B cell (primary cell): ENCODE measurements around the gene TMEM150C. TPM values are rescaled to one million over a fixed set of nuclear protein-coding genes. Genes with fewer than 3 reads are reported as not detected.

Source experiments
- ATAC-seq: fragments of 200-7000 bp; cut with Tn5 transposase; one replicate; pipeline ENCODE4 v1.10.0; 2021; ENCODE audit warnings: low read depth, mild to moderate bottlenecking, moderate number of reproducible peaks, moderate library complexity
- CTCF ChIA-PET: fragments of 350-600 bp; sonication (Branson Sonifier 250); formaldehyde crosslinking; loops from one replicate; lab custom pipeline; 2021; ENCODE audit warnings: antibody characterized with exemption, inconsistent platforms; lab: Charles Lee
- POLR2A ChIA-PET: fragments of 350-600 bp; sonication (Branson Sonifier 250); formaldehyde crosslinking; loops from one replicate; lab custom pipeline; 2021; ENCODE audit warnings: antibody characterized with exemption; lab: Charles Lee
- DNase-seq: peaks from one replicate; pipeline ENCODE4 v3.0.0; 2013
- H2AFZ ChIP-seq: 2 replicates; pipeline ENCODE4 v1.6.1; 2012; ENCODE audit warnings: mild to moderate bottlenecking, low read depth, low read length; ENCODE audit not compliant: insufficient read depth, poor library complexity, severe bottlenecking
- H3K27ac ChIP-seq, 2 donors: 1 replicate in 1 of 2; 2 replicates in 1 of 2; pipeline ENCODE4 v1.5.1; 2012 to 2013; ENCODE audit warnings: low read length in 2 of 2, mild to moderate bottlenecking in 2 of 2, moderate library complexity in 1 of 2
- H3K27me3 ChIP-seq, 4 experiments: fragments of 200-600 bp in 1 of 4; sonication (generic) in 1 of 4; replicated peaks in 1 of 4; 1 replicate in 2 of 4; 2 replicates in 2 of 4; pipeline versions ENCODE4 v1.6.1 to v1.7.0; 2013 to 2016; ENCODE audit warnings: low read length in 3 of 4, mild to moderate bottlenecking in 2 of 4, mixed read lengths in 1 of 4, moderate library complexity in 1 of 4; ENCODE audit not compliant: insufficient read depth in 4 of 4, control insufficient read depth in 3 of 4; ENCODE audit errors: control extremely low read depth in 1 of 4
- H3K36me3 ChIP-seq, 2 experiments: replicated peaks in 1 of 2; 1 replicate in 1 of 2; 2 replicates in 1 of 2; pipeline versions ENCODE4 v1.6.1 to v1.7.1; 2013; ENCODE audit warnings: low read length in 1 of 2; ENCODE audit not compliant: insufficient read depth in 2 of 2, control insufficient read depth in 1 of 2; ENCODE audit errors: control extremely low read depth in 1 of 2, extremely low read depth in 1 of 2
- H3K4me1 ChIP-seq, 2 donors: fragments of 200-600 bp in 1 of 2; sonication (generic) in 1 of 2; 1 replicate in 1 of 2; 2 replicates in 1 of 2; pipeline versions ENCODE4 v1.5.1 to v1.6.1; 2013 to 2017; ENCODE audit warnings: low read length in 2 of 2; ENCODE audit not compliant: control insufficient read depth in 2 of 2, insufficient read depth in 2 of 2
- H3K4me2 ChIP-seq: replicated peaks from 2 replicates; pipeline ENCODE3; 2012; ENCODE audit warnings: mild to moderate bottlenecking, low read depth, low read length; ENCODE audit not compliant: poor library complexity, severe bottlenecking
- H3K4me3 ChIP-seq, 5 experiments: fragments of 200-600 bp in 1 of 5; sonication (generic) in 1 of 5; 1 replicate in 3 of 5; 2 replicates in 2 of 5; pipeline versions ENCODE4 v1.5.1 to v1.7.0; 2011 to 2016; ENCODE audit warnings: low read length in 4 of 5, mild to moderate bottlenecking in 4 of 5, low read depth in 2 of 5, control low read depth in 1 of 5, moderate library complexity in 1 of 5; ENCODE audit not compliant: insufficient read depth in 1 of 5; ENCODE audit errors: control extremely low read depth in 1 of 5, extremely low read depth in 1 of 5
- H3K79me2 ChIP-seq: fragments of 200-600 bp; sonication (generic); one replicate; pipeline ENCODE4 v1.6.0; 2016; ENCODE audit warnings: low read length; ENCODE audit not compliant: control insufficient read depth, insufficient read depth
- H3K9ac ChIP-seq: fragments of 200-600 bp; sonication (generic); 2 replicates; pipeline ENCODE4 v1.6.1; 2017; ENCODE audit warnings: mild to moderate bottlenecking, low read length, moderate library complexity
- H3K9me3 ChIP-seq, 3 donors: one replicate each; pipeline versions ENCODE4 v1.6.1 to v1.7.1; 2013; ENCODE audit warnings: low read length in 2 of 3; ENCODE audit not compliant: control insufficient read depth in 2 of 3, insufficient read depth in 1 of 3; ENCODE audit errors: control extremely low read depth in 1 of 3
- H4K20me1 ChIP-seq: 2 replicates; pipeline ENCODE4 v1.6.0; 2012; ENCODE audit warnings: mild to moderate bottlenecking, low read length; ENCODE audit not compliant: insufficient read depth, control insufficient read depth, poor library complexity, severe bottlenecking
- H3K27ac Mint-ChIP-seq: one replicate; pipeline ENCODE4 v1.8.0; 2021; ENCODE audit warnings: mixed read lengths
- H3K27me3 Mint-ChIP-seq: one replicate; pipeline ENCODE4 v1.8.0; 2021; ENCODE audit warnings: mixed read lengths
- H3K4me1 Mint-ChIP-seq: one replicate; pipeline ENCODE4 v1.8.0; 2021; ENCODE audit warnings: mixed read lengths
- H3K4me3 Mint-ChIP-seq: one replicate; pipeline ENCODE4 v1.8.0; 2021; ENCODE audit warnings: mixed read lengths
- H3K9me3 Mint-ChIP-seq: one replicate; pipeline ENCODE4 v1.8.0; 2022; ENCODE audit warnings: mixed read lengths; ENCODE audit not compliant: insufficient read depth
- CTCF ChIP-seq: fragments of 200-600 bp; IDR thresholded peaks from one replicate; pipeline ENCODE4 v1.8.0; 2022; ENCODE audit warnings: antibody characterized with exemption, mild to moderate bottlenecking
- EZH2 ChIP-seq: IDR thresholded peaks from 2 replicates; pipeline ENCODE4 v1.6.1; 2012; ENCODE audit warnings: borderline replicate concordance, low read depth, mild to moderate bottlenecking, moderate library complexity, low read length; ENCODE audit not compliant: insufficient read depth, poor library complexity, severe bottlenecking
- WGBS: methylation state at CpG from one replicate; pipeline ENCODE4 v1.1.5; 2013; ENCODE audit warnings: missing lambda C conversion rate; ENCODE audit not compliant: insufficient coverage; 5-methylcytosine and 5-hydroxymethylcytosine counted together
- intact Hi-C: fragments of 100-400 bp; cut with micrococcal nuclease; formaldehyde crosslinking; loops from one replicate; pipeline ENCODE4 v1.10.0; 2022
- polyA plus RNA-seq: library from polyadenylated mRNA; depleted of rRNA; stranded (reverse); fragments of >200 nt; gene quantifications from 2 replicates; pipeline ENCODE4 v1.2.3, GENCODE V29; 2012
- total RNA-seq, 2 donors: library from RNA; stranded (reverse); fragments of 120-200 nt in 1 of 2; gene quantifications; 1 replicate in 1 of 2; 2 replicates in 1 of 2; pipeline versions ENCODE4 v1.2.3 to v1.2.4, GENCODE V29; 2013 to 2022

TMEM150C gene
- total and polyA plus RNA-seq, 2 donors (not counting 1 experiment from before 2014, with no cell fraction given) = 0.04 TPM; not detected in 1

- no peak for DNase-seq
- WGBS = no CpG with 5 or more reads among the region's 1 CpG
- no peak overlapping the region for H3K27ac Mint-ChIP-seq
- ATAC-seq = no peak
- no peak overlapping the region for H3K9ac ChIP-seq
- no peak overlapping the region for H3K4me3 ChIP-seq
- H3K79me2 ChIP-seq = no peaks in the 10 kb centered on the region
- no peak for TF ChIP-seq CTCF
- TF ChIP-seq EZH2 = no peak
- no peaks in the 10 kb centered on the region for H3K27me3 ChIP-seq
- peaks cover 0 to 8% (median 0%) of the 10 kb centered on the region in 3 donors for H3K9me3 ChIP-seq
- H3K4me1 Mint-ChIP-seq = no peaks in the 10 kb centered on the region
- H3K27me3 Mint-ChIP-seq = no peaks in the 10 kb centered on the region
- H2AFZ ChIP-seq = no peak overlapping the region
- intact Hi-C loops = no loop called here
- no peak overlapping the region for H3K4me2 ChIP-seq
- POLR2A ChIA-PET = no interaction called here
- H3K4me3 Mint-ChIP-seq = no peak overlapping the region
- H4K20me1 ChIP-seq = no peaks in the 10 kb centered on the region
- no peak overlapping the region for H3K27ac ChIP-seq
- CTCF ChIA-PET = no interaction called here
- no peaks in the 10 kb centered on the region for H3K36me3 ChIP-seq
- no peaks in the 10 kb centered on the region for H3K4me1 ChIP-seq
- no peaks in the 10 kb centered on the region for H3K9me3 Mint-ChIP-seq
Observed at GRCh38 chr4:82543131-82543530, 18.7 kb downstream of the TMEM150C start.

- H3K4me1 Mint-ChIP-seq = no peaks in the 10 kb centered on the region
- H3K79me2 ChIP-seq = no peaks in the 10 kb centered on the region
- no peak overlapping the region for H3K9ac ChIP-seq
- ATAC-seq = no peak
- DNase-seq = no peak
- H2AFZ ChIP-seq = no peak overlapping the region
- H3K27ac Mint-ChIP-seq = no peak overlapping the region
- H3K27me3 ChIP-seq = no peaks in the 10 kb centered on the region
- no peak overlapping the region for H3K4me3 Mint-ChIP-seq
- intact Hi-C loops = no loop called here
- ChIA-PET POLR2A (no interaction called here), CTCF (no interaction called here)
- peaks cover 0 to 8% (median 0%) of the 10 kb centered on the region in 3 donors for H3K9me3 ChIP-seq
- H3K27ac ChIP-seq = no peak overlapping the region
- H3K9me3 Mint-ChIP-seq = no peaks in the 10 kb centered on the region
- no peaks in the 10 kb centered on the region for H4K20me1 ChIP-seq
- WGBS = no CpG with 5 or more reads among the region's 3 CpGs
- no peak overlapping the region for H3K4me3 ChIP-seq
- no peaks in the 10 kb centered on the region for H3K27me3 Mint-ChIP-seq
- no peaks in the 10 kb centered on the region for H3K4me1 ChIP-seq
- no peak for TF ChIP-seq CTCF
- no peak for TF ChIP-seq EZH2
- H3K4me2 ChIP-seq = no peak overlapping the region
- H3K36me3 ChIP-seq = no peaks in the 10 kb centered on the region
Observed at GRCh38 chr4:82542642-82543041, 19.1 kb downstream of the TMEM150C start.
